CD14-positive monocyte (primary cell): Measurements from ENCODE around the gene CPNE8. TPM values are rescaled to one million over a fixed set of nuclear protein-coding genes. Genes with fewer than 3 reads are reported as not detected.

Experiments used
- DNase-seq, 3 donors: peaks; one replicate each; pipeline ENCODE4 v3.0.0-alpha.2; 2011 to 2022
- H2AFZ ChIP-seq: 2 replicates; pipeline ENCODE4 v1.6.0; 2012; ENCODE audit warnings: mild to moderate bottlenecking, low read depth, low read length, inconsistent platforms; ENCODE audit not compliant: insufficient read depth, poor library complexity, severe bottlenecking
- H3K27ac ChIP-seq, 2 donors: 1 replicate in 1 of 2; 2 replicates in 1 of 2; pipeline ENCODE4 v1.5.1; 2012 to 2013; ENCODE audit warnings: low read length in 2 of 2, control low read depth in 1 of 2, inconsistent platforms in 1 of 2, low read depth in 1 of 2, mild to moderate bottlenecking in 1 of 2
- H3K27me3 ChIP-seq, 2 donors: one replicate each; pipeline versions ENCODE4 v1.6.0 to v1.6.1; 2011 to 2013; ENCODE audit warnings: low read length in 2 of 2; ENCODE audit not compliant: control insufficient read depth in 2 of 2, insufficient read depth in 2 of 2
- H3K36me3 ChIP-seq, 2 donors: replicated peaks in 1 of 2; 1 replicate in 1 of 2; 2 replicates in 1 of 2; pipeline versions ENCODE4 v1.5.1 to v1.6.1; 2012 to 2013; ENCODE audit warnings: low read length in 2 of 2, control low read depth in 1 of 2, inconsistent platforms in 1 of 2, mild to moderate bottlenecking in 1 of 2; ENCODE audit not compliant: insufficient read depth in 2 of 2, control insufficient read depth in 1 of 2
- H3K4me1 ChIP-seq, 2 donors: 1 replicate in 1 of 2; 2 replicates in 1 of 2; pipeline versions ENCODE4 v1.5.1 to v1.6.1; 2012 to 2013; ENCODE audit warnings: low read length in 2 of 2, control low read depth in 1 of 2, inconsistent platforms in 1 of 2, mild to moderate bottlenecking in 1 of 2, moderate library complexity in 1 of 2; ENCODE audit not compliant: insufficient read depth in 2 of 2, control insufficient read depth in 1 of 2
- H3K4me2 ChIP-seq: replicated peaks from 2 replicates; pipeline ENCODE3; 2012; ENCODE audit warnings: low read length, moderate library complexity, mild to moderate bottlenecking; ENCODE audit not compliant: poor library complexity, severe bottlenecking; ENCODE audit errors: extremely low read depth
- H3K4me3 ChIP-seq, 3 experiments: fragments of 200-600 bp in 1 of 3; sonication (generic) in 1 of 3; replicated peaks in 1 of 3; 1 replicate in 2 of 3; 2 replicates in 1 of 3; pipeline ENCODE4 v1.5.1; 2011 to 2013; ENCODE audit warnings: low read length in 3 of 3, mild to moderate bottlenecking in 3 of 3, control low read depth in 2 of 3, low read depth in 2 of 3, inconsistent platforms in 1 of 3, moderate library complexity in 1 of 3
- H3K79me2 ChIP-seq: 2 replicates; pipeline ENCODE4 v1.6.0; 2012; ENCODE audit warnings: mild to moderate bottlenecking, control low read depth, inconsistent platforms, low read length, moderate library complexity; ENCODE audit not compliant: insufficient read depth
- H3K9ac ChIP-seq: 2 replicates; pipeline ENCODE4 v1.6.0; 2017; ENCODE audit warnings: low read length, mild to moderate bottlenecking; ENCODE audit not compliant: insufficient read depth, poor library complexity, severe bottlenecking
- H3K9me3 ChIP-seq, 2 donors: replicated peaks in 1 of 2; 1 replicate in 1 of 2; 2 replicates in 1 of 2; pipeline versions ENCODE4 v1.5.1 to v1.6.1; 2012 to 2013; ENCODE audit warnings: low read length in 2 of 2, control low read depth in 1 of 2; ENCODE audit not compliant: control insufficient read depth in 1 of 2, insufficient read depth in 1 of 2
- H4K20me1 ChIP-seq: 2 replicates; pipeline ENCODE4 v1.6.0; 2012; ENCODE audit warnings: mild to moderate bottlenecking, low read length, control low read depth, moderate library complexity; ENCODE audit not compliant: insufficient read depth
- H3K27ac Mint-ChIP-seq, 7 donors: one replicate each; pipeline ENCODE4 v1.8.0; 2020; ENCODE audit warnings: mild to moderate bottlenecking in 7 of 7, mixed read lengths in 7 of 7, moderate library complexity in 6 of 7, inconsistent platforms in 2 of 7
- H3K27me3 Mint-ChIP-seq, 3 donors: one replicate each; pipeline ENCODE4 v1.8.0; 2021 to 2022; ENCODE audit warnings: low read depth in 3 of 3, mild to moderate bottlenecking in 3 of 3, mixed read lengths in 3 of 3, moderate library complexity in 3 of 3, inconsistent platforms in 1 of 3
- H3K36me3 Mint-ChIP-seq, 2 donors: one replicate each; pipeline ENCODE4 v1.8.0; 2020; ENCODE audit warnings: mixed read lengths in 2 of 2, inconsistent platforms in 1 of 2, mild to moderate bottlenecking in 1 of 2
- H3K4me1 Mint-ChIP-seq: one replicate; pipeline ENCODE4 v1.8.0; 2020; ENCODE audit warnings: mild to moderate bottlenecking, mixed read lengths
- H3K4me3 Mint-ChIP-seq, 2 donors: one replicate each; pipeline ENCODE4 v1.8.0; 2020; ENCODE audit warnings: mild to moderate bottlenecking in 2 of 2, mixed read lengths in 2 of 2, moderate library complexity in 1 of 2
- H3K9me3 Mint-ChIP-seq, 7 donors: one replicate each; pipeline ENCODE4 v1.8.0; 2020 to 2022; ENCODE audit warnings: mixed read lengths in 7 of 7, mild to moderate bottlenecking in 6 of 7, moderate library complexity in 6 of 7, inconsistent platforms in 2 of 7
- CTCF ChIP-seq: fragments of 200-600 bp; IDR thresholded peaks from one replicate; pipeline ENCODE4 v1.8.0; 2022; ENCODE audit warnings: antibody characterized with exemption, mild to moderate bottlenecking
- WGBS: methylation state at CpG from one replicate; pipeline ENCODE4 v1.1.5; 2013; ENCODE audit warnings: missing lambda C conversion rate; ENCODE audit not compliant: insufficient coverage; 5-methylcytosine and 5-hydroxymethylcytosine counted together
- intact Hi-C, 2 donors: fragments of 100-400 bp; cut with micrococcal nuclease; formaldehyde crosslinking; loops; one replicate each; pipeline versions ENCODE4 v1.15.0 to v1.15.1; 2023
- polyA plus RNA-seq, 3 donors: library from polyadenylated mRNA; depleted of rRNA in 1 of 3; unstranded in 2 of 3; stranded (reverse) in 1 of 3; fragments of 300-500 nt in 2 of 3; fragments of >200 nt in 1 of 3; fragmentation: Illumina TruSeq in 2 of 3; gene quantifications; 1 replicate in 2 of 3; 2 replicates in 1 of 3; pipeline ENCODE4 v1.2.3, GENCODE V29; 2012 to 2021

Gene CPNE8
- polyA plus RNA-seq, 3 donors = 15.2 to 22.5 (median 19.0) TPM

- Histone ChIP-seq H3K4me2 (no peak overlapping the region), H3K9me3 (no peaks in the 10 kb centered on the region), H3K36me3 (no peaks in the 10 kb centered on the region), H3K79me2 (peaks cover 99% of the 10 kb centered on the region), H3K27me3 (no peaks in the 10 kb centered on the region), H3K27ac (no peak overlapping the region), H4K20me1 (peaks cover 93% of the 10 kb centered on the region), H3K9ac (no peak overlapping the region), H3K4me1 (peaks cover 3 to 7% of the 10 kb centered on the region in 2 donors), H2AFZ (no peak overlapping the region), H3K4me3 (no peak overlapping the region)
- H3K36me3 Mint-ChIP-seq = peaks cover 5 to 6% of the 10 kb centered on the region in 2 donors
- no peak for TF ChIP-seq CTCF
- DNase-seq = no peak
- no peak overlapping the region for H3K4me3 Mint-ChIP-seq
- peaks cover 34% of the 10 kb centered on the region for H3K4me1 Mint-ChIP-seq
- peaks cover 0 to 2% (median 0%) of the 10 kb centered on the region in 3 donors for H3K27me3 Mint-ChIP-seq
- no peaks in the 10 kb centered on the region for H3K9me3 Mint-ChIP-seq
- WGBS = 100% methylated on average over 1 of the region's 2 CpGs
- H3K27ac Mint-ChIP-seq = no peak overlapping the region
- intact Hi-C loops = no loop called here
These were observed 7.2 kb downstream of the CPNE8 start for GRCh38 chr12:38898001-38898684.

GRCh38 chr12:38895446-38895845, 9.9 kb downstream of the CPNE8 start:
- intact Hi-C loops = no loop called here
- no peak for TF ChIP-seq CTCF
- H3K9me3 ChIP-seq = no peaks in the 10 kb centered on the region
- no peak overlapping the region for H2AFZ ChIP-seq
- H3K27me3 ChIP-seq = no peaks in the 10 kb centered on the region
- H3K36me3 ChIP-seq = no peaks in the 10 kb centered on the region
- Mint-ChIP-seq H3K9me3 (no peaks in the 10 kb centered on the region), H3K27ac (no peak overlapping the region), H3K27me3 (peaks cover 0 to 2% (median 0%) of the 10 kb centered on the region in 3 donors), H3K4me1 (peaks cover 36% of the 10 kb centered on the region), H3K36me3 (peaks cover 5 to 6% of the 10 kb centered on the region in 2 donors), H3K4me3 (no peak overlapping the region)
- no CpG with 5 or more reads among the region's 1 CpG for WGBS
- no peak overlapping the region for H3K27ac ChIP-seq
- no peak overlapping the region for H3K4me3 ChIP-seq
- peaks cover 99% of the 10 kb centered on the region for H3K79me2 ChIP-seq
- no peak overlapping the region for H3K4me2 ChIP-seq
- H3K9ac ChIP-seq = no peak overlapping the region
- H3K4me1 ChIP-seq = peaks cover 2% of the 10 kb centered on the region in 2 donors
- no peak for DNase-seq
- peaks cover 89% of the 10 kb centered on the region for H4K20me1 ChIP-seq
